Panc1 (cell line): ENCODE results near the gene ZSCAN21. TPM values are rescaled to one million over a fixed set of nuclear protein-coding genes. Genes with fewer than 3 reads are reported as not detected.

Source experiments
- ATAC-seq: fragments of 200-7000 bp; cut with Tn5 transposase; 2 replicates; pipeline ENCODE4 v1.9.1; 2020; ENCODE audit warnings: mild to moderate bottlenecking, moderate library complexity
- BruUV-seq: library from RNA; stranded (reverse); fragments of 400-500 nt; replicated peaks from 2 replicates; lab custom pipeline; 2021; lab: Mats Ljungman, UMichigan
- CTCF ChIA-PET: fragments of 300-600 bp; sonication (Branson Sonifier 250); formaldehyde crosslinking; loops from one replicate; lab custom pipeline; 2022; ENCODE audit warnings: antibody characterized with exemption; lab: Charles Lee
- POLR2A ChIA-PET: fragments of 300-600 bp; sonication (Branson Sonifier 250); formaldehyde crosslinking; loops from one replicate; lab custom pipeline; 2022; ENCODE audit warnings: antibody characterized with exemption; lab: Charles Lee
- DNase-seq: peaks from one replicate; pipeline ENCODE4 v3.0.0-alpha.2; 2010; ENCODE audit warnings: low read depth, low spot score
- H3K27ac ChIP-seq: 2 replicates; pipeline ENCODE4 v1.5.1; 2011; ENCODE audit warnings: mild to moderate bottlenecking, low read length, inconsistent platforms
- H3K27me3 ChIP-seq: fragments of 200-500 bp; sonication (Bioruptor generic); 2 replicates; pipeline ENCODE4 v1.6.0; 2014; ENCODE audit warnings: low read length, inconsistent platforms; ENCODE audit not compliant: control insufficient read depth, insufficient read depth
- H3K36me3 ChIP-seq: fragments of 200-500 bp; sonication (Bioruptor generic); 2 replicates; pipeline ENCODE4 v1.5.1; 2014; ENCODE audit warnings: inconsistent platforms, mild to moderate bottlenecking, low read length, moderate library complexity; ENCODE audit not compliant: control insufficient read depth, insufficient read depth
- H3K4me1 ChIP-seq: 2 replicates; pipeline ENCODE4 v1.5.1; 2011; ENCODE audit warnings: inconsistent platforms, mild to moderate bottlenecking, low read length, moderate library complexity; ENCODE audit not compliant: control insufficient read depth, insufficient read depth
- H3K4me3 ChIP-seq, 2 experiments: 2 replicates each; pipeline ENCODE4 v1.5.1; 2011 to 2012; ENCODE audit warnings: low read depth in 2 of 2, low read length in 2 of 2, mild to moderate bottlenecking in 2 of 2, inconsistent platforms in 1 of 2, moderate library complexity in 1 of 2
- H3K9me3 ChIP-seq: fragments of 200-500 bp; sonication (Bioruptor generic); 2 replicates; pipeline ENCODE4 v1.5.1; 2014; ENCODE audit warnings: low read depth, mild to moderate bottlenecking, inconsistent platforms, low read length, moderate library complexity; ENCODE audit not compliant: control insufficient read depth, insufficient read depth
- CTCF ChIP-seq: fragments of 450-650 bp; IDR thresholded peaks from 2 replicates; pipeline ENCODE4 v1.5.1; 2017; ENCODE audit warnings: mild to moderate bottlenecking
- POLR2AphosphoS5 ChIP-seq: IDR thresholded peaks from 2 replicates; pipeline ENCODE4 v1.6.1; 2012; ENCODE audit warnings: mild to moderate bottlenecking, low read depth, low read length, moderate library complexity
- REST ChIP-seq, 2 experiments: IDR thresholded peaks; 2 replicates each; pipeline ENCODE4 v1.6.1; 2011 to 2012; ENCODE audit warnings: low read depth in 2 of 2, control low read depth in 1 of 2, low read length in 1 of 2, mild to moderate bottlenecking in 1 of 2, moderate library complexity in 1 of 2; ENCODE audit not compliant: insufficient read depth in 1 of 2
- SIN3A ChIP-seq: IDR thresholded peaks from 2 replicates; pipeline ENCODE4 v1.6.1; 2012; ENCODE audit warnings: low read depth, mild to moderate bottlenecking, low read length, moderate library complexity, borderline replicate concordance; ENCODE audit not compliant: insufficient read depth
- TCF7L2 ChIP-seq: IDR thresholded peaks from 2 replicates; pipeline ENCODE4 v1.6.1; 2011; ENCODE audit warnings: mild to moderate bottlenecking, low read depth, low read length, inconsistent platforms
- in situ Hi-C: cut with HindIII; loops from 2 replicates; pipeline ENCODE4 v1.10.0; 2016; ENCODE audit warnings: low sequenced_read_pairs, low pct_unique_long_range_greater_than_20kb
- intact Hi-C: fragments of 100-400 bp; cut with micrococcal nuclease; formaldehyde crosslinking; loops from one replicate; pipeline ENCODE4 v1.10.0; 2022; ENCODE audit not compliant: unreplicated experiment
- total RNA-seq: library from RNA; stranded (reverse); gene quantifications from one replicate; pipeline ENCODE4 v1.2.1, GENCODE V29; 2021; ENCODE audit not compliant: unreplicated experiment

ZSCAN21 gene
- total RNA-seq, 1 experiment from 2014 or later: 13.4 TPM

- CTCF ChIA-PET: interaction anchor here (0.7 kb wide), 1 partner anchor 94 kb away, joined by 6 read pairs; no protein-coding TSS in a partner anchor
- POLR2A ChIA-PET: interaction anchor here (0.6 to 1.0 kb wide), 3 partner anchors 19 to 1087 kb away, joined by 4 to 5 read pairs (median 4); partner anchors contain the start of genes AP4M1 and MCM7
Measured at GRCh38 chr7:100082978-100083377, 33.4 kb downstream of the ZSCAN21 start.

GRCh38 chr7:100085515-100085914 lies 35.9 kb downstream of the ZSCAN21 start:
- POLR2A ChIA-PET: no interaction called here
- BruUV-seq: no TSS peak
- Histone ChIP-seq H3K27me3 (no peaks in the 10 kb centered on the region), H3K4me1 (peaks cover 24% of the 10 kb centered on the region), H3K4me3 (no peak overlapping the region), H3K27ac (no peak overlapping the region), H3K9me3 (no peaks in the 10 kb centered on the region), H3K36me3 (peaks cover 11% of the 10 kb centered on the region)
- TF ChIP-seq TCF7L2: no peak
- no peak for TF ChIP-seq POLR2AphosphoS5
- DNase-seq (no peak), ATAC-seq (no peak)
- intact Hi-C loops (loop anchor here (10.0 kb wide), 1 partner anchor 91 kb away; no protein-coding TSS in a partner anchor), in situ Hi-C loops (no loop called here)
- CTCF ChIA-PET: no interaction called here

More at GRCh38 chr7:100082978-100083377, 33.4 kb downstream of the ZSCAN21 start:
- intact Hi-C loops: loop anchor here (10.0 kb wide), 1 partner anchor 88 kb away; no protein-coding TSS in a partner anchor
- no peaks in the 10 kb centered on the region for H3K9me3 ChIP-seq
- no peak for DNase-seq
- peak overlapping the region; percentile 75; the same call in 1 of the 2 replicates for H3K27ac ChIP-seq
- BruUV-seq: no TSS peak
- H3K4me1 ChIP-seq: peaks cover 15% of the 10 kb centered on the region
- no peak for ATAC-seq
- TF ChIP-seq POLR2AphosphoS5 (no peak), CTCF (no peak), SIN3A (no peak), REST (IDR thresholded peaks at IDR 0.05; ENCODE audit: insufficient read depth in 1 of 2, low read depth in 2 of 2, low read length in 1 of 2) (no peak), TCF7L2 (no peak)
- in situ Hi-C loops: no loop called here
- no peaks in the 10 kb centered on the region for H3K27me3 ChIP-seq
- H3K4me3 ChIP-seq: peak overlapping the region in 1 of 2 experiments; percentile 99; a peak in 1 of 4 replicates
- peaks cover 8% of the 10 kb centered on the region; the same call in 1 of the 2 replicates for H3K36me3 ChIP-seq
